HG02938 (cell line): ENCODE results near the gene NR4A3.

Experiments used
- ATAC-seq: cut with Tn5 transposase; IDR thresholded peaks from one replicate; pipeline ENCODE4 v1.9.1; 2021; ENCODE audit warnings: mild to moderate bottlenecking, moderate library complexity; ENCODE audit not compliant: unreplicated experiment

The NR4A3 gene

GRCh38 chr9:99873531-99873930, 51.8 kb downstream of the NR4A3 start:
- no peak for ATAC-seq

GRCh38 chr9:99873943-99874584, 52.4 kb downstream of the NR4A3 start:
- ATAC-seq, result no peak

GRCh38 chr9:99876190-99876589, 54.5 kb downstream of the NR4A3 start:
- ATAC-seq, result no peak

GRCh38 chr9:99878651-99879050, 57.0 kb downstream of the NR4A3 start:
- no peak for ATAC-seq

GRCh38 chr9:99881769-99882168, 60.1 kb downstream of the NR4A3 start:
- no peak for ATAC-seq

GRCh38 chr9:99885747-99886146, 64.1 kb downstream of the NR4A3 start:
- ATAC-seq, result no peak

- no peak for ATAC-seq
These were observed 67.4 kb downstream of the NR4A3 start for GRCh38 chr9:99889120-99889519.

- ATAC-seq, result no peak
These were observed 73.1 kb downstream of the NR4A3 start for GRCh38 chr9:99894826-99895225.

- no peak for ATAC-seq
These were observed 73.8 kb downstream of the NR4A3 start for GRCh38 chr9:99895510-99895909.

GRCh38 chr9:99896119-99896518, 74.4 kb downstream of the NR4A3 start:
- no peak for ATAC-seq

- no peak for ATAC-seq
These were observed 81.7 kb downstream of the NR4A3 start for GRCh38 chr9:99903393-99903792.

GRCh38 chr9:99905833-99906402, 84.2 kb downstream of the NR4A3 start:
- ATAC-seq, result no peak

- ATAC-seq, result peak; percentile 81
These were observed 84.9 kb downstream of the NR4A3 start, which contains the start of gene STX17 for GRCh38 chr9:99906403-99907207. Gene STX17, plus strand, starts transcription at chr9:99906654. Its CDS starts 8,586 bp downstream, at chr9:99915240.

GRCh38 chr9:99907208-99907532, 85.5 kb downstream of the NR4A3 start:
- no peak for ATAC-seq

GRCh38 chr9:99911600-99911999, 89.9 kb downstream of the NR4A3 start:
- ATAC-seq, result no peak
